Cerebellar cortex (tissue), 1 donor: ENCODE results near the gene NOP16.

ENCODE experiments used
- DNase-seq: peaks from one replicate; pipeline ENCODE4 v3.0.0-alpha.2; 2015; ENCODE audit warnings: low spot score

NOP16 gene

DNA sequence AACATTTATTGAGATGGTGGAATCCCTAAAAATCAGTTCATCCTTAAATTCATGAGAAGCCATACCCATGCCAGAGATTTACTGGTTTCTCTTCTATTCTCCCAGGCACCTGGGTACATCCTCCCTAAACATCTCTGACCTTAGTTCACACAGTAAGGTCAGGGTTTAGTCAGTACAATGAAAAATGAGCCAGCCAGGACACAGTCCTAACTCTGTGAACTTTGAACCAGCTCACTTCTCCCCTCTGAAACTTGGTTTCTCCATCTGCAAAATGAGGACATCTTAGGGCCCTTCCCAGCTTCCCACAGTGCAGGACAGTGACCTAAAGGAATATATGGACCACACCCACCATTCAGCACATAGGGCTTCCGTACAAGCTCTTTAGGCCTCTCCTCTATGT lies 1.9 kb downstream of the NOP16 start:
- no peak for DNase-seq

DNA sequence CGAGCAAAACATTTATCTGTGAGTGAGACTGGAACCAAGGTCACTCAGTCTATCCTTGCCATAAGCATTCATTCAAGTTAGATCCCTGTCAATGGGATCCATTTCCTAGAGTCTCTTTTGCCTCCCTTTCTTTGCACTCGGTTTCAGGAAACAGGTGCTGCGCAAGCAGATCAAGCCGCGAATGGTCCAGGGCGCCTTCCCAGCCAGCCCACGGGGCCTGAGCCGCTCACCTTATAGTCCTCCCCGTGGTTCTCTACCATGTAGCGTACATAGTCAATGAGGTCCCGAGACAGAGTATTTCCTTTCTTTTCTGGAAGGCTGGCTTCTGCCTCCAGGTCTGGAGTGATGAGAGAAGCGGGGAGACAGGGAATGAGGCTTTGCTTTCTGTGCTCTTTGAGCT lies 3.4 kb downstream of the NOP16 start:
- DNase-seq: no peak

DNA sequence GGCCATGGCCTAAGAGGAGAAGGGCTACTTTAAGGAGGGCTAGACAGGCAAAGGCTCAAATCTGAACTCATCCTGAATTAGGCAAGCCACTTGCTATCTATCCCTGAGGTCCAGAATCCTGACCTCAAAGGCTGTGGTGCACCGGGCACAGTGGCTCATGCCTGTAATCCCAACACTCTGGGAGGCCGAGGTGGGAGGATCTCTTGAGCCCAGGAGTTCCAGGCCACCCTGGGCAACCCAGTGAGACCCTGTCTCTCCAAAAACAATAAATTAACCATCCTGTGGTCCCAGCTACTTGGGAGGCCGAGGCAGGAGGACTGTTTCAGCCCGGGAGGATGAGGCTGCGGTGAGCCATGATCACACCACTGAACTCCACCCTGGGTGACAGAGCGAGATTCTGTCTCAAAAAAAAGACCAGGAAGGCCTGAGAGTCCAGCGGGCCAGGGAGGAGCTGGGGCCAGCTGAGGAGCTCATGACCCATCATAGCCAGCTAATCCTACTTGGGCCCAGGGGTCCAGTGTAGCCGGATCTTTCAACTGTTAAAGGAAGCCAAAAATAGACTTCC lies 4.0 kb downstream of the NOP16 start:
- DNase-seq: no peak

DNA sequence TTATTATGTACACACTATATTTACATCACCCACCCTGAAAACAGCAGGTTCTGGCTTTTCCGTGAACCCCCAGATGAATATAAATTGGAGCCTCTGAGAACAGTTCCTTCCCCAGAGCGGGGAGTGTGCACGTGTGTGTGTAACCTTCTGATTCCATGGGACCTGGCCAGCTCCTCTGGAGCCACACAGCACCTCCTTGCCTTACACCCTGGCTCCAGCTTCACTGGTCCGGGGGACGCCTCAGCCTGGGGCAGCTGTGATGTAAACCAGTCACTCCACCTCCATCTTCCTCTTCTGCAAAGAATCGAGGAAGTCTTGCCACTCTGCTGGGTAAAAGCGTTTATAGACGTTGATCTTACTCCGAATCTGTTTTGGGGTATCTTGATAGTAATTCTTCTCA lies 4.4 kb downstream of the NOP16 start:
- DNase-seq: no peak

- no peak for DNase-seq
Measured at GRCh38 chr5:176383248-176383905, 5.0 kb downstream of the NOP16 start.

DNA sequence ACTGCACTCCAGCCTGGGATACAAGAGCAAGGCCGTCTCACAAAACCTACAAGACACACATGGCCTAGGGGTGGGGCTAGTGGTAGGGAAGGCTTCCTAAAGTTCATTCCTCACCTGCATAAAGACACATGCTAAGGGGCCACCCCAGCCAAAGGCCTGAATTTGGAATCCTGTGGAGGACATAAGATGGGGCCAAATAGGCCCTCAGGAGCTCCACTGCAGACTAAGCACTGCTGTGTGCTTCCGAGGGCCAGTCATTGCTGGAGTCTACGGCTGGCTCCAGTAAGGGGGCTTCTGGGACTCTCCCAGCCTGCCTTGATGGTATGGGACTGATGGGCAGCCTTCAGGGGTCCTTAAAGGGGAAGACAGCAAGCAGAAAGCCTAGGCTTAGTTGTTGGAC lies 5.7 kb downstream of the NOP16 start:
- no peak for DNase-seq

DNA sequence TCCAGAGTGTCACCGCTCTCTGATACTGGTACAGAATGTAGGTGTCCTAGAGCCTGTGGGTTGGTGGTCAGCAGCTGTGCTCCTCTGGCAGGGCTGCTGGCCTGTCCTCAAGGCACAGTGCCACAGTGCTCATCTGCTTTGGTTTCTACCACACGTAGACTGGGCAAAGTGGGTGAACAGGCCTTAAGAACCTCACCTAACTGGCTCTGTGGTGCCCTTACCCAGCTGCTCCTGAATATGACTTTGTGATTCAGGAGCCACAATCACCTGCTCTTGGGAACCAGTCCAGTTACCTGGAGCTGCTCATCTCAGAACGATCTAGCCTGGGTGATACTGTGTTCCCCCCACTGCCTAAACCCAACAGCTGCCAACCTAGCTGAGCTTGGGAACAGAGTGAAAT lies 6.4 kb downstream of the NOP16 start:
- no peak for DNase-seq

- no peak for DNase-seq
Measured at GRCh38 chr5:176381423-176381822, 7.0 kb downstream of the NOP16 start.

DNA sequence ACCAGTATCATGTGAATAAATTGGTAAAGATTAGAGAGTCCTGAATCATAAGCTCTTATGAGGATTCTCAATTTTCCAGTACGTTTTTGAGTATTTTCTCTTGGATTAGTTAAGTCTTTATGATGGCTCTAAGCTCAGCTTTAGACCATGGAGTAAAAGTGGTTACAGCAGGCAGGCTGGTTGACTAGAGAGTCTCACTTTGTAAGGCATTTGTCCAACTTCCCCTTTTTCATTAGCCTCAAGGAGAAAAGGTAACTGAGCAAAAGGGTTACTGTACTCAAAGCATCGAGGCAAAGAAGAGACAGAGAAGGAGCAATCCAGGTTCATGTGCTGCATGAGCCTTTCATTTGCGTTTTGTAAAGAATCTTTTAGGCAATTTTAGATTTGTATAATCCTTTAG lies 8.5 kb downstream of the NOP16 start:
- DNase-seq: no peak

- DNase-seq: no peak
Measured at GRCh38 chr5:176373100-176373818, 15.1 kb downstream of the NOP16 start.

GRCh38 chr5:176371621-176372539 lies 16.5 kb downstream of the NOP16 start:
- no peak for DNase-seq

DNA sequence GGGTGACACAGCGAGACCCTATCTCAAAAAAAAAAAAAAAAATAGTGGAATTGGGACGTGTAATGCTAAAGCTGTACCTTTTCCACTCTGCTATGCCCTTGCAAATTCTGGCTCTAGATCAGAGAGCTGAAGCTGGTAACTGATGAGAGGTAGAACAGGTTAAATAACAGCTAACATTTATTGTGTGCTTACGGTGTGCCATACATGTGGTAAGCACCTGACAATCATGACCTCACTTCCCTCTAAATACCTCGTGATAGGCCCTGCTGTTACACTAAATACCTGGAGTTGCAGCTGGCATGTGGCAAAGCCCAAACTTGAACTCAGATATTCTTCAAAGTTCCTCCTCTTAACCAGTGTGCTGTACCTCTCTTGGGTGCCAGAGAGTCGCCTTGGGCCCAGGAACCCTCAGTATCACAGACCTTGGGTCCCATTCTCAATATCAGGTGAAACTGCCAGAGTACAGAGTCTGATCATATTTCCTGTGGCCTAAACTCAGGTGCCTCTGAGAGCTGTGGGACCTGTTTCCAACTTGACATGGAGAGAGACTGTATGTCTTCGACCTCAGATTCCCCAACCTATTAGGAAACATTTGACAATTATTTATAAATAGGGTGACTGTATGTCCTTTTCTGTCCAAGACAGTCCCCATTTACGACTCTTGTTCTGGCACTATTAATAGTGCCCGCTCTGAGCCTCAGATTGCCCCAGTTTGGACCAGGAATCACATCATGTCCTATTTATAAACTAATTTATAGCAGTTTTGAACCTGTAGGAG lies 18.3 kb downstream of the NOP16 start:
- DNase-seq: no peak

DNA sequence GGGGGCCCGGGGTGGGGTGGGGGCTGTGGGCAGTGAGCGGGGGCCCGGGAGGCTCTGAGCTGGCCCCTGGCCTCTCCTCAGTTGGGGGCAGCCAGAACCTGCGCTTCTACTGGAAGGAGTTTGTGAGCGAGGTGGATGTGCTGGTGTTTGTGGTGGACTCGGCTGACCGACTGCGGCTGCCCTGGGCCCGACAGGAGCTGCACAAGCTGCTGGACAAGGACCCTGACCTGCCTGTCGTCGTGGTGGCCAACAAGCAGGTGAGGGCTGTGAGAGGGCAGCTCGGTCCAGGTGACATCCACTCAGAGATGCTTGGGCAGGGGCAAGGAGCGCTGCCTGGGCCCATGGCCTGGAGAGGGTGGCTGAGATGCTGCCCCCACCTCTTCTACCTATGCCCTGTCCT lies 19.7 kb downstream of the NOP16 start:
- no peak for DNase-seq

DNA sequence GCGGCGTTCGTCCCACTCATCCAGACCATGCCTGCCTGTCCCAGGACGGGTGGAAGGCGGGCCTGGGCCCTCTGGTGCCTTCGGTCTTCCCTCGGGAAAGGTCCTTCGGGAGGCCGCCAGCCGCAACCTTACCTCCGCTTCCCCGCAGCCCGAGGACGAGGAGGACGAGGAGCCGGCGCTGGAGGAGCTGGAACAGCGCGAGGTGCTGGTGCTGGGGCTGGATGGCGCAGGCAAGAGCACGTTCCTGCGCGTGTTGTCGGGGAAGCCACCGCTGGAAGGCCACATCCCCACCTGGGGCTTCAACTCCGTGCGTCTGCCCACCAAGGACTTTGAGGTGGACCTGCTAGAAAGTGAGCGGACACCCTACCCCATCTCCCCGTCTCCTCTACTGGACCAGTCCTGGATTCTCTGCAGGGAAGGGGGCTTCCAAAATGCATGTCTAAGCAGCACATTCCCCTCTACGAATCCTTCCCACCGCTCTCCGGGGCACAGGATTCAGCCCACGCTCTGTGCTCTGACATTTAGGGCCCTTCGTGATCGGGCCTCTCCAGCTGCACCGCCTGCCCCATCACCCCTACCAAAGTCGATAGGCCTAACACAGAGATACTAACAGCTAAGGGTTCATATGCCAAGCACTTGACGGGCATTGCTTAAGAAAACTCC lies 22.0 kb downstream of the NOP16 start:
- no peak for DNase-seq

GRCh38 chr5:176365351-176366231 lies 22.8 kb downstream of the NOP16 start, which contains the start of gene ARL10:
TSS of gene ARL10 (plus strand) at chr5:176365487. CDS start at chr5:176365564, 77 bp downstream.
- no peak for DNase-seq

- DNase-seq: peak; percentile 31
Measured at GRCh38 chr5:176364765-176365350, 23.5 kb downstream of the NOP16 start.

DNA sequence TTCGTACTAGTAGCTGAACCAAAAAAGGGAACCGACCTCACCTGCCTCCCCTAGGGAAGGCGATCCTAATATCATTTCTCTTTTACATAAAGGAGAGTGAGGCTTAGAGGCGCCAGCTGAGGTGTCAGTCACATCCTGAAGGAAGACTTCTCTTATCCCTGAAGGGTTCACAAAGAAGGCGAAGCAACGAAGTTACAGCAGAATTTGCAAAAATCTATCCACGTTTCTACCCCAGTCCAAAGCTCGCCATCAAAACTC lies 26.2 kb downstream of the NOP16 start:
- DNase-seq: no peak

DNA sequence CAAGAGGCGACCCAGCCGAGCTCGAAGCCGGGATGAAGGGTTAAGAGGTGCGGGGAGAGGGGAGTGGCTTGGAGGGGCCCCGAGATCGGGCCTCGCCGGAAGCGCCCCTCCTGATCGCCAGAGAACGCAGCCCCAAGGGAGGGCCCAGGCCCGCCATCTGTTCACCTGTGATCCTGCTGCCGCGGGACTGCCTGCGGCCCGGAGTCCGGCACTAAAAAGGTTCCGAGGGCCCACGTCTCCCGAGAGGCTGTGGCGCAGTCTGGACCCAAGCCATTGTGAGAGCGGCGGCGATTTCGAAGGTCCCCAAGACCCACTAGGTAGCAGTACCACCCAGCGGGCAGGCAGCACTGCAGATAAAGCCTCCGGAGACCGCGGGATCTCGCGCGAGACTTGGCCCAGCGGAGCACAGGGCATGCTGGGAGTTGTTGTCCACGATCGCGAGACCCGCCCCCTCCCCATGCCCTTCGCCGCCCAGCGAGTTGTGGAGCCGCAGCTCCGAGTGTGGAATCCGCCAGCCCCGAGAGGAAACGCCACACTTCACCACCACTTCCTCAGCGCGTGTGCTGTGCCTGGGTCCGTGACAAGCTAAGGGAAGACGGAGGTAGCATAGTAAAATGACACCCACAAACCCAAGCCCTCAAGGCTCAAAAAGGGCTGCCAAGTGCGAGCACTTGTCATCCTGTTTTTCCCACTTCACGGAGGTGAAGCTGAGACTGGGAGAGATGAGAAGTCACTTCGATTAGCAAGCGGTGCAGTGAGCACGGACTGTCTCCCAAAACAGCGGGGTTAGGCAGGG lies 26.8 kb downstream of the NOP16 start, which contains the start of gene KIAA1191:
KIAA1191 (minus strand) TSS at position 328 of the 796 bp plus-strand sequence. CDS start 2,256 bp downstream, outside the sequence.
- DNase-seq: peak; percentile 92

- DNase-seq: peak; percentile 25
Measured at GRCh38 chr5:176360894-176361436, 27.4 kb downstream of the NOP16 start.
